Stomach (tissue), 9 donors: ENCODE measurements around the gene PHB1. TPM values are rescaled to one million over a fixed set of nuclear protein-coding genes. Genes with fewer than 3 reads are reported as not detected.
A peak's percentile ranks its signal among the peaks of the same experiment; 100 is the strongest.

ENCODE experiments used
- DNase-seq, 2 donors: peaks; one replicate each; pipeline versions ENCODE4 v3.0.0 to v3.0.0-alpha.2; 2013 to 2019
- H3K27ac ChIP-seq, 5 donors: fragments of 200-600 bp in 4 of 5; sonication (generic) in 4 of 5; one replicate each; pipeline ENCODE4 v1.5.1; 2013 to 2019; ENCODE audit warnings: mild to moderate bottlenecking in 1 of 5, moderate library complexity in 1 of 5
- H3K27me3 ChIP-seq, 3 donors: fragments of 200-600 bp; sonication (generic); one replicate each; pipeline ENCODE4 v1.5.1; 2017 to 2019; ENCODE audit warnings: mixed run types in 1 of 3
- H3K36me3 ChIP-seq, 4 donors: fragments of 200-600 bp; sonication (generic); 1 replicate in 3 of 4; 2 replicates in 1 of 4; pipeline ENCODE4 v1.5.1; 2016 to 2019
- H3K4me1 ChIP-seq, 4 donors: fragments of 200-600 bp; sonication (generic); one replicate each; pipeline ENCODE4 v1.5.1; 2016 to 2019
- H3K4me3 ChIP-seq, 4 donors: fragments of 200-600 bp; sonication (generic) in 3 of 4; one replicate each; pipeline ENCODE4 v1.5.1; 2016 to 2019; ENCODE audit warnings: mild to moderate bottlenecking in 1 of 4
- H3K9me3 ChIP-seq, 4 donors: fragments of 200-600 bp; sonication (generic); one replicate each; pipeline ENCODE4 v1.5.1; 2016 to 2019
- EP300 ChIP-seq: sonication (generic); formaldehyde crosslinking; IDR thresholded peaks from one replicate; pipeline ENCODE4 v1.6.1; 2017; ENCODE audit warnings: antibody characterized with exemption
- POLR2A ChIP-seq, 4 donors: fragments of 450-650 bp; IDR thresholded peaks; one replicate each; pipeline ENCODE4 v1.6.1; 2016; ENCODE audit warnings: antibody characterized with exemption in 4 of 4, control low read depth in 2 of 4, mild to moderate bottlenecking in 1 of 4, moderate library complexity in 1 of 4
- POLR2AphosphoS5 ChIP-seq, 3 donors: sonication (generic); formaldehyde crosslinking; IDR thresholded peaks; one replicate each; pipeline ENCODE4 v1.6.1; 2016; ENCODE audit warnings: antibody characterized with exemption in 3 of 3
- WGBS, 5 donors: extraction: QIAGEN DNeasy Blood & Tissue Kit in 3 of 5; methylation state at CpG; one replicate each; pipeline versions ENCODE4 v1.1.5 to v1.1.7; 2013 to 2018; 5-methylcytosine and 5-hydroxymethylcytosine counted together
- intact Hi-C: fragments of 100-400 bp; cut with DNase I; formaldehyde crosslinking; loops from one replicate; pipeline ENCODE4 v1.15.1; 2023; ENCODE audit warnings: low total_unique reads
- polyA plus RNA-seq, 3 donors: library from polyadenylated mRNA; stranded (reverse); fragments of 200-250 nt; gene quantifications; one replicate each; pipeline ENCODE4 v1.2.3, GENCODE V29; 2013
- total RNA-seq, 5 donors: library from RNA; depleted of rRNA; stranded (reverse); fragments of >200 nt; gene quantifications; one replicate each; pipeline versions ENCODE4 v1.1.0 to v1.2.3, GENCODE V29; 2014 to 2016
- TF ChIP-seq, protein P1 (sequence below), 7 experiments: fragments of 450-650 bp in 4 of 7; fragments of 200-600 bp in 3 of 7; sonication (generic) in 3 of 7; IDR thresholded peaks; one replicate each; pipeline ENCODE4 v1.5.1; 2016 to 2019; ENCODE audit warnings: antibody characterized with exemption in 7 of 7, control low read depth in 2 of 7, mild to moderate bottlenecking in 1 of 7
- donor health status: healthy with polysubstance abuse.
- donor health status: Bipolar disorder and iron deficiency.
- donor health status: healthy.

Gene PHB1
- total and polyA plus RNA-seq, 8 donors: 44.3 to 152 (median 102) TPM

DNA sequence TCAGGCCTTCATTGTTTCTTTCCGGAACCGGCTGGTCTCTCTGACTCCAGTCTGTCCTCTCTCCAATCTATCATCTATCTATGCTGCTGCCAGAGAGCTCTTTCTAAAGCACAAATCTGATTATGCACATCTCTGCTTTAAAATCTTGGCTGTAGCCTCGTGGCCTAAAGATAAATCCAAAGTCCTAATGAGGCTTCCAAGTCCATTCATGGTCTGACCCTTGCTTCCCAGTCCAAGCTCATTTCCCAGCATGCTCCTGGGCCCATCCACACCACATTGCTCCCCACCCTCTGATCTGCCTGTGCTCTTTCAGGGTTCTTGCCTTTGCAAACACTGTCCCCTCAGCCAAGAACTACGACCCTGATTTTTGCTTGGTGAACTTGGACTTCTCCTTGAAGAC lies 21.5 kb upstream of the PHB1 start:
- intact Hi-C loops: no loop called here
- Histone ChIP-seq H3K4me1 (peaks cover 0 to 6% (median 3%) of the 10 kb centered on the region in 4 donors), H3K9me3 (no peaks in the 10 kb centered on the region), H3K27ac (no peak overlapping the region), H3K4me3 (no peak overlapping the region), H3K36me3 (no peaks in the 10 kb centered on the region), H3K27me3 (peaks cover 0 to 39% (median 31%) of the 10 kb centered on the region in 3 donors)
- TF ChIP-seq POLR2A (IDR thresholded peaks at IDR 0.05): no peak
- no peak for TF ChIP-seq POLR2AphosphoS5 (IDR thresholded peaks at IDR 0.05)
- TF ChIP-seq, protein P1, sequence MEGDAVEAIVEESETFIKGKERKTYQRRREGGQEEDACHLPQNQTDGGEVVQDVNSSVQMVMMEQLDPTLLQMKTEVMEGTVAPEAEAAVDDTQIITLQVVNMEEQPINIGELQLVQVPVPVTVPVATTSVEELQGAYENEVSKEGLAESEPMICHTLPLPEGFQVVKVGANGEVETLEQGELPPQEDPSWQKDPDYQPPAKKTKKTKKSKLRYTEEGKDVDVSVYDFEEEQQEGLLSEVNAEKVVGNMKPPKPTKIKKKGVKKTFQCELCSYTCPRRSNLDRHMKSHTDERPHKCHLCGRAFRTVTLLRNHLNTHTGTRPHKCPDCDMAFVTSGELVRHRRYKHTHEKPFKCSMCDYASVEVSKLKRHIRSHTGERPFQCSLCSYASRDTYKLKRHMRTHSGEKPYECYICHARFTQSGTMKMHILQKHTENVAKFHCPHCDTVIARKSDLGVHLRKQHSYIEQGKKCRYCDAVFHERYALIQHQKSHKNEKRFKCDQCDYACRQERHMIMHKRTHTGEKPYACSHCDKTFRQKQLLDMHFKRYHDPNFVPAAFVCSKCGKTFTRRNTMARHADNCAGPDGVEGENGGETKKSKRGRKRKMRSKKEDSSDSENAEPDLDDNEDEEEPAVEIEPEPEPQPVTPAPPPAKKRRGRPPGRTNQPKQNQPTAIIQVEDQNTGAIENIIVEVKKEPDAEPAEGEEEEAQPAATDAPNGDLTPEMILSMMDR (IDR thresholded peaks at IDR 0.05): no peak
- no peak for TF ChIP-seq EP300
- DNase-seq: no peak
- 51 to 73% (median 67%) methylated on average over 4 of the region's 4 CpGs for WGBS, 5 donors

DNA sequence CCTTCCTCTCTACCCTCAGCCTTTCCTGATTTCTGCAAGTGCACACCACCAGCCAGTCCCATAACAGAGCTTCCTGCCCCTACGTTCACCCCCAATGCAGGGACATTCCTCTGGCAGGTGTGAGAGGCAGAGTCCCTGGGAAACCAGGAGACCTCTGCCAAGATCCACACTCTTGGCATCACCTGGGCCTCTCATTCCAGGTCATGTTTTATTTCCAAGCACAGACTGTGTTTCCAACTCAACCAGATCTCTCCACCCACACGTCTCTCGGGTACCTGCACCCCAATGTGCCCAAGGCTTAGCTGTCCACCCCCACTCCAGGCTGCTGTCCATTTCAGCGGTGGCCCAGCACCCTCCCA lies 21.0 kb upstream of the PHB1 start:
- TF ChIP-seq POLR2AphosphoS5 (IDR thresholded peaks at IDR 0.05): no peak
- no peak for TF ChIP-seq POLR2A (IDR thresholded peaks at IDR 0.05)
- TF ChIP-seq, protein P1 (IDR thresholded peaks at IDR 0.05): no peak
- TF ChIP-seq EP300: no peak
- 22 to 49% (median 40%) methylated on average over 4 of the region's 4 CpGs for WGBS, 5 donors
- Histone ChIP-seq H3K4me1 (peaks cover 0 to 6% (median 3%) of the 10 kb centered on the region in 4 donors), H3K27ac (no peak overlapping the region), H3K36me3 (no peaks in the 10 kb centered on the region), H3K9me3 (no peaks in the 10 kb centered on the region), H3K4me3 (no peak overlapping the region), H3K27me3 (peaks cover 0 to 35% (median 28%) of the 10 kb centered on the region in 3 donors)
- intact Hi-C loops: no loop called here
- no peak for DNase-seq

DNA sequence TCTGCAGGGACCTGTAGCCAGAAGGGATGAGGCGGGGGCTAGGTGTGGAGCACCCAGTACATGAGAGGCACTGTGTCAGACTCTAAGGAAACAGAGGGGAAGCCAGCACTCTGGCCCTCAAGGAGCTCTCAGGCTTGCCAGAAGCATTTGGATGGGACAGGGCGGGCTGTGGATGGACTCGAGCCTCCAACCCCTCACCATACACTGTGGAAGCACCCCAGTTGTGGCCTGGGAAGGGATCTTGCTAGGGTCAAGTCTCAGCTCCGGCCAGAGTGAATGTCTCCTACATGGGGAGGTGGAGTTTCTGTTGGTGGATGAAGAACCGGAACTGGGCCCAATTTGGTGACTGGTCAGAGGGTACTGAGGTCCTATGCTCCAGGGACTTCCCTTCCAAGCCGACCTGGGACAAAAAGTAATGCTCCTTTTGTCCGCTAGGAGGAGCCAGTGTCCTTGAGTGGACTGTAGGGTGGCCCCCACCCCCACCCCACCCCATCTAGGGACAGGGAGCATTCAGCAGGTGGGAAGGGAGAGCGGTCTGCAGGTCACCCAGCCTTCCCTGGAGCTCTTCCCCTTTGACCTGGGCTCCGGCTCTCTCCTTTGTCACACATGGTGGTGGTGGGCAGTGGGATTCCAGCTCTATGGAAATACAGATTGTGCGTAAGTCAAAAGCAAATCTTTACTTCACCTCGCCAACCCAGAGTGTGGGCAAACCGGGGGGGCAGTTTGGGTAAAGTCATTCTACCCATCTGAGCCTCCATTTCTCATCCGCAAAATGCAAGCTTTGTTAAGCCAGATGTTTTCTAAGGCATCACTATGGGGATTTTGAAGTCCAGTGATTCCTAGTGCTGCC lies 20.4 kb upstream of the PHB1 start:
- Histone ChIP-seq H3K4me1 (peaks cover 0 to 6% (median 3%) of the 10 kb centered on the region in 4 donors), H3K4me3 (no peak overlapping the region), H3K27me3 (peaks cover 0 to 29% (median 24%) of the 10 kb centered on the region in 3 donors), H3K36me3 (no peaks in the 10 kb centered on the region), H3K9me3 (no peaks in the 10 kb centered on the region), H3K27ac (no peak overlapping the region)
- peak; percentile 49 to 69 for DNase-seq
- WGBS, 5 donors: 46 to 61% (median 56%) methylated on average over 12 to 13 of the region's 13 CpGs
- TF ChIP-seq, protein P1 (IDR thresholded peaks at IDR 0.05): peak in 5 of 7 experiments; percentile 29 to 79 (median 57)
- TF ChIP-seq POLR2A (IDR thresholded peaks at IDR 0.05): no peak
- intact Hi-C loops: loop anchor here (5.0 kb wide), 1 partner anchor 117 kb away; no protein-coding TSS in a partner anchor

DNA sequence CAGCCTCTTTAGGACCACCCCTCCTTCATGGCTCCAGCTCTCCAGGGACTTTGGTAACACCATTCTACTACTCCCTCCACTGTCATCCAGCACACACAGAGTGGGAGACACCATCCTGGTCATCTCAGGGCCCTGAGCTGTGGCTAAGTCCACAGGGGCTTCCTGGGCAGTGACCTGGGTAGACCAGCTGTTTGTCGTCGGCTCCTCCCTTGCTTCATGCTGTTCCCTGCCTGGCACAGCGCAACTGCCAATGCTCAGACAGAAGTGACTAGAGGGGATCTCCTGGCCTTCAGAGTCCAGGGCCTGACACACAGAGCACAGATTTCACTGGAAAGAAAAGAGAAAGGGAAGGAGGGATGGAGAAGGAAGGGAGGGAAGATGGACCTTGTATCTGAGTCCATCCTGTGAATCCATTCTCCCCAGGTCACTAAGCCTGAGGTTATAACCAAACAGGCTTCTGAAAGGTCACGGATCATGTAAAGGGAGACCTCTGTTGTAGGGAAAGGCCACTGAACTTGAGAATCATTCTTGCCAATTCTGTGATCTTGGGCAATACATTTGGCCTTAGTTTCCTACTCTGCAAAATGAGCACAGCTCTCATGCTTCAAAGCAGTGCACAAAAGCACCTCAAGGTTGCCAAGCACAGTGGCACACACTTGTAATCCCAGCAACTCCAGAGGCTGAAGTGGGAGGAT lies 18.5 kb upstream of the PHB1 start:
- intact Hi-C loops: loop anchor here (5.0 kb wide), 1 partner anchor 119 kb away; no protein-coding TSS in a partner anchor
- Histone ChIP-seq H3K27me3 (peaks cover 0 to 19% (median 10%) of the 10 kb centered on the region in 3 donors), H3K4me3 (no peak overlapping the region), H3K9me3 (no peaks in the 10 kb centered on the region), H3K36me3 (no peaks in the 10 kb centered on the region), H3K27ac (no peak overlapping the region), H3K4me1 (peaks cover 0 to 6% (median 0%) of the 10 kb centered on the region in 4 donors)
- TF ChIP-seq POLR2A (IDR thresholded peaks at IDR 0.05) (no peak), EP300 (no peak), POLR2AphosphoS5 (IDR thresholded peaks at IDR 0.05) (no peak)
- TF ChIP-seq, protein P1 (IDR thresholded peaks at IDR 0.05): no peak
- no peak for DNase-seq
- WGBS, 5 donors: 79 to 98% (median 92%) methylated on average over 4 of the region's 4 CpGs
